Measurements from ENCODE around the gene NUP107.

- TF ChIP-seq CTCF (conservative IDR thresholded peaks at IDR 0.05; ENCODE audit: low read depth, low read length) (no peak), EZH2 (IDR thresholded peaks at IDR 0.05; ENCODE audit: low read length, unreplicated experiment) (no peak), EZH2phosphoT487 (IDR thresholded peaks at IDR 0.05; ENCODE audit: borderline replicate concordance, low read length) (no peak)
These were observed 98.6 kb downstream of the NUP107 start for GRCh38 chr12:68785358-68785757.

All from PC-3 (cell line).